Effector memory CD8-positive, alpha-beta T cell (primary cell): ENCODE measurements around the gene SMG1.
"Not testable (repeated sequence)": the region's sequence is repeated elsewhere in the genome, so short reads cannot be mapped to it uniquely, and the experiment has no call there.

Experiments used
- ATAC-seq: fragments of 150-1000 bp; cut with Tn5 transposase; replicated peaks from 2 replicates; pipeline ENCODE4 v1.10.0; 2021; ENCODE audit warnings: mild to moderate bottlenecking, moderate library complexity
- DNase-seq, 3 experiments: peaks; one replicate each; pipeline ENCODE4 v3.0.0; 2021
- H3K27ac Mint-ChIP-seq, 2 donors: one replicate each; pipeline ENCODE4 v1.8.0; 2022; ENCODE audit warnings: mild to moderate bottlenecking in 2 of 2, mixed read lengths in 2 of 2, moderate library complexity in 2 of 2
- H3K27me3 Mint-ChIP-seq, 2 donors: one replicate each; pipeline ENCODE4 v1.8.0; 2022; ENCODE audit warnings: mixed read lengths in 2 of 2
- H3K36me3 Mint-ChIP-seq: one replicate; pipeline ENCODE4 v1.8.0; 2022; ENCODE audit warnings: mild to moderate bottlenecking, moderate library complexity, mixed read lengths; ENCODE audit not compliant: insufficient read depth
- H3K4me1 Mint-ChIP-seq, 2 donors: one replicate each; pipeline ENCODE4 v1.8.0; 2022; ENCODE audit warnings: low read depth in 2 of 2, mixed read lengths in 2 of 2
- H3K4me3 Mint-ChIP-seq, 2 donors: one replicate each; pipeline ENCODE4 v1.8.0; 2022; ENCODE audit warnings: mild to moderate bottlenecking in 2 of 2, mixed read lengths in 2 of 2, moderate library complexity in 2 of 2
- H3K9me3 Mint-ChIP-seq, 2 donors: one replicate each; pipeline ENCODE4 v1.8.0; 2022; ENCODE audit warnings: mixed read lengths in 2 of 2

The SMG1 gene

DNA sequence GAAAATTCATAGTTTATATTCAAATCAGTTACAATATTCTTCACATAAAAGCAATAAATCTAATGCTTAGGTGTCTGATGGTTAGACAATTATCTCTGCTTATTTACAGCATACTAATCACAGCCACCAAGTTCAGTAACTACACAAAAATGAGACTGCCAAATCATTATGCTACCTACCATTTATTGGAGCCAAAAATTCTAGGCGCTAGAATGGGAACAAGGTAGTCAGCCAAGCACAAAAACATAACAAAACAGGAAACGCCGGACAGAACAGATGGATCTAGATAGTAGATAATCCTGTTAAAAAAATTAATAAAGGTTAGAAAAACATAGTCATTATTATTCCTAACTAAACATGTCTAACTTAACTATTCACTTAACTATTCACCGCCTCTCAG lies 128.5 kb downstream of the SMG1 start:
- Mint-ChIP-seq H3K4me3 (no peak overlapping the region), H3K36me3 (peaks cover 70% of the 10 kb centered on the region), H3K9me3 (no peaks in the 10 kb centered on the region), H3K27me3 (no peaks in the 10 kb centered on the region), H3K27ac (no peak overlapping the region), H3K4me1 (peaks cover 22 to 27% of the 10 kb centered on the region in 2 donors)
- ATAC-seq = no peak
- no peak for DNase-seq

DNA sequence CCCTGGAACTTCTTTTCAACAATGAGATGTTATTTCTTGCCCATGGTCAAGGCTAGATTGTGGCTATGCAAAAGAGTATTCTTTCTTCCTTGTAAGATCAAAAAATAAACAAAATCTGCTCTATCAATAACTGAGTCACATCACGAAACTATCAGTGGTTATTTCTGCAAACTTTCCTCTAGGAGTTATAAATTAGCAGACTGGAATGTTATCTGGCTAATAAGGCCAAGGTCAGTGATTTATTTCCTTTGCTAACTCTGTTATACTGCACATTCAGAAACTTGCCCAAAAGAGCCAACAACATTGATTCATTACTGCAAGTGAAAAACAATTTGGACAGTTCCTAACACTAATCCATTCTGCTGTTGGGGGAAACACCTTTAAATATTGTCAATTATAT lies 129.8 kb downstream of the SMG1 start:
- Mint-ChIP-seq H3K27ac (no peak overlapping the region), H3K27me3 (no peaks in the 10 kb centered on the region), H3K4me3 (no peak overlapping the region), H3K36me3 (peaks cover 72% of the 10 kb centered on the region), H3K4me1 (peaks cover 17 to 22% of the 10 kb centered on the region in 2 donors), H3K9me3 (no peaks in the 10 kb centered on the region)
- DNase-seq (no peak), ATAC-seq (no peak)

DNA sequence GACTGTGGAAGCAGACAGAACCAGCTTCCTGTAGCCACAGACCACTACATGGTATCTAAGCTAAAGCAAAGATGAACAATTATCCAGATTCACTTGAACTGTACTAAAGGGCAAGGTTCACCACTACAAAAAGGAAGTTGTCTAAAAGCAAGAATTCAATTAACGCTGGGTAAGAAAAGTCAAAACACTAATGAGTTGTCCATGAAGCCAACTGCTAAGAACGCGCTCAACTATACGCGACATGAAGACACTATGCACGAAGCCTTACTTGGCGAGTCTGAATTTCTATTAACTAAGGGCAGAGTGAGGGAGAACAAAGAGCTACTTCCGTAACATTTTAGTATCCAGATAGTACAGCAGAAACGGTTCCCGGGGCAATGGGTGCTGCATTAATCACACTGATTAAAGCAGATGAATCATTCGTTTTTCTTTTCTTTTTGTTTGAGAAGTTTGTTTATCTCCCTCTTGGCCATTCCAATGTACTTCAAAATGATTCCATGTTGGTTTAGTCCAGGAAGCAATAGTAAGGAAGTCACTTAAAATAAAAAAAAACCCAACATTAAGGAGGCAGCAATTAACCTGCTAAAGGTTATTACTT lies 133.3 kb downstream of the SMG1 start:
- H3K27me3 Mint-ChIP-seq = no peaks in the 10 kb centered on the region
- no peak overlapping the region for H3K4me3 Mint-ChIP-seq
- ATAC-seq (no peak), DNase-seq (no peak)
- peaks cover 23 to 24% of the 10 kb centered on the region in 2 donors for H3K4me1 Mint-ChIP-seq
- no peaks in the 10 kb centered on the region for H3K9me3 Mint-ChIP-seq
- H3K36me3 Mint-ChIP-seq = peaks cover 91% of the 10 kb centered on the region
- H3K27ac Mint-ChIP-seq = no peak overlapping the region

DNA sequence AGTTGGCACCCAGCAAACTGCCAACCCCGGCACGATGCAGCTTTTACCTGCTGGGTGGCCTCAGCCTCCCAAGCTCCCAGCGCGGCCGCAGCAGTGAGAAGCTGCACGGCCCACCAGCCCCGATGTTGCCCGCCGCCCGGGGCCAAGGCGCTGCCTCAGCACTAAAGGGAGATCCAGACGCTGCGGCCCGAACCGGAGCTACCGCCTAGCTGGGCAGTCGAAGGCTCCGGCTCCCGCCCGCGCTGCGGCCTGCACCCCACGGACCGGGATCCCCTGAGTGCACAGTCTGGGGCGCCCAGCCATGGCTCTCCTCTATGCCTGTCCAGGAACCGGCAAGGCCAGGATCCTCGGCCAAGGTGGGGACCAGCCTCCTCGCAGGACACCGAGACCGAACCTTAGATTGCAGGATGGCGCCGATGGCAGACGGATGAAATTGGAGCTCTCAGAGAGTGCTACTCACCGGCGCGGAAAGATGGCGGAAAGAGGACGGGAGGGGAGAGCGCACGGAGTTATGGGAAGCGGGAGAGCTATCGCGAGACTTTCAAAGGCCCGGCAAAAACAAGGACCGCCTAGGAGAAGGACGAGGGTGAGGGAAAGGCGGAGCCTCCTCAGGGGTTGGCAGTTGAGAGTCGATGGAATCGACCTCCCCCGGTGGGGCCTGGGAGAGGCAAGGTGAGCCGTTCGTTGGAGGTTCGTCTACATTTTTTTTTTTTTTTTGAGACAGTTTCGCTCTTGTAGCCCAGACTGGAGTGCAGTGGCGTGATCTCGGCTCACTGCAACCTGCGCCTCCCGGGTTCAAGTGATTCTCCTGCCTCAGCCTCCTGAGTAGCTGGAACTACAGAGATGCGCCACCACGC lies 136.1 kb downstream of the SMG1 start, which contains the start of gene RPS15A:
Gene RPS15A (minus strand): TSS at position 485 of the 857 bp plus-strand sequence. CDS start 1,221 bp downstream, outside the sequence.
- Mint-ChIP-seq H3K27ac (peak within 1 kb of the TSS; percentile 91 to 97), H3K36me3 (peaks cover 95% of the 10 kb centered on the region), H3K4me1 (peaks cover 49% of the 10 kb centered on the region in 2 donors), H3K9me3 (no peaks in the 10 kb centered on the region), H3K4me3 (peak within 1 kb of the TSS; percentile 94 to 95), H3K27me3 (no peaks in the 10 kb centered on the region)
- peak; percentile 88 to 90 (median 88) for DNase-seq
- peak; percentile 92 for ATAC-seq

DNA sequence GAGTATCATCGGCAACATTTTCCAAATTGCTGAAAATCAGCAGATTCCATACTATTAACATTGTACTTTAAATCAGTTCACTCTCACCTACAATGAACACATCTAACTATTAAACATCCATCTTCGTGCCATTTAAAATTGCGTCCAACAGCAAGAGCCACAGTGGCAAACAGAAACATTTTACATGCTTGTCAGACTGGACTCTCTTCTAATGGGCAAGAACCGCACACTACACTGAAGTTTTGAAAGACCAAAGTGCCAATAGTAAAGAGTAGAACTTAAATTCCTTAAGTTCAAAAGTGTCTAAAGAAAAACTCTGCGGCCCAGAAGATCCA lies 136.7 kb downstream of the SMG1 start:
- Mint-ChIP-seq H3K9me3 (no peaks in the 10 kb centered on the region), H3K4me1 (peaks cover 54% of the 10 kb centered on the region in 2 donors), H3K27me3 (no peaks in the 10 kb centered on the region), H3K27ac (peak overlapping the region; percentile 91 to 97), H3K4me3 (peak overlapping the region; percentile 94 to 95), H3K36me3 (peaks cover 96% of the 10 kb centered on the region)
- no peak for ATAC-seq
- DNase-seq = no peak

DNA sequence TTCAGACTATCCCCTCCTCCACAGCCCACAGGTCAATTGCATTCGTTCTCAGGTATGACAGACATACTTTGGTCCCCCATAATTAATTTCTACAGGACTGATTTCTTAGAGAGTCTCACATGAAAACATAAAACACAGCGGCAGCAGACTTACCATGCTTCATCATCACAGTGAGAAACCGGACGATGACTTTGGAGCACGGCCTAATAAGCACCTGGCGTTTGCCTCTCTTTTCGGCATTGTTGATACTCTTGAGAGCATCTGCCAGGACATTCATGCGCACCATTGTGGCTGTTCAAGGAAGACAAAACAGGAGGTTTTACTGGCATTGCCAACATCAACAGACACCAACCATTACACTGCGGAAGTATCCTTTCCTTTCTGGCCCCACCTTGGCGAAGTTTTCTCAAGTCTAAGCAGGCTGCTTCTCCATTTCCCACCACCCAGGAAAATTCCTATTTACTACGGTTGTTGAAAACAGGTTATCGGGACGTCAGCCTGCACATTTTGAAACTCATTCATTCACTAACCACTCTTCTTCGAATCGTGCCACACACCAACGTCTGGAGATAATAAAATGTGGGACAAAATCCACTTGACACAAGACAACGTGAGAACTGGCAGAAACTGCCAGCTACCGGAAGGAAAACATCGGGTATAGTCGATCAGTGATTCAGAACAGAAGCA lies 137.2 kb downstream of the SMG1 start:
- peak overlapping the region; percentile 91 to 97 for H3K27ac Mint-ChIP-seq
- ATAC-seq = no peak
- no peaks in the 10 kb centered on the region for H3K9me3 Mint-ChIP-seq
- H3K4me3 Mint-ChIP-seq = peak overlapping the region; percentile 94 to 95
- H3K27me3 Mint-ChIP-seq = no peaks in the 10 kb centered on the region
- no peak for DNase-seq
- H3K36me3 Mint-ChIP-seq = peaks cover 95% of the 10 kb centered on the region
- peaks cover 54 to 56% of the 10 kb centered on the region in 2 donors for H3K4me1 Mint-ChIP-seq

DNA sequence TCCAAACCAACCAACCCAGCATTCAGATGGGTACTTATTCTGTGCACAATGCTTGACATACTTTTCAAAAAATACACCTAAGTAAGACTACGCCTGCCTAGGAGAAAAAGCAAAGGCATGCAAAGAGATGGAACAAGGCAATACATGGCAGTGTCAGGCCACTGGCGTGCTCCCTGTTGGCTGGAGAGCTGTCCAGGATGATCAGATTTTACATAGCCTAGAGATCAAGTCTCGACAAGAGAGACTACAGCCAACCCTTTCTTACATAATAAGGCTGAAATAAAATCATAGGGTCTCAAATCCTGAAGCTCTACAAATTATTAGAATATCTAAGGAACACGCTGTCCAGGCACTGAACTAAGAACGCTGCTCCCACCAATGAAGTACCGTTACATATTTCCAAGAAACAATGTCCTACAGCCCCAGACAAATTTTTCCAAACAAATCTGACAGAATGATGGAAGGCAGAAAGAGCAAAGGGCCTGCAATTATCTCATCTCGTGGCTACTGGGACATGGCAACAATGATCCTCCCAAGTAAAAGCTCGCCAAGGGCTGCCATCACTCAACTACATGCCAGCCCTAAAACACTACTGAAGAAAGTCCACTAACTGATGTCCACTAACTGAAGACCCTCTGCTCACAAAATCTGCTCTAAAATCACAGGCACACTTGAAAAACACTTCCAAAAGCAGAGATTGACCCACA lies 141.1 kb downstream of the SMG1 start:
- H3K4me3 Mint-ChIP-seq = peak overlapping the region; percentile 94 to 95
- no peaks in the 10 kb centered on the region for H3K27me3 Mint-ChIP-seq
- ATAC-seq (no peak), DNase-seq (no peak)
- peaks cover 51 to 61% of the 10 kb centered on the region in 2 donors for H3K4me1 Mint-ChIP-seq
- H3K36me3 Mint-ChIP-seq = peaks cover 82% of the 10 kb centered on the region
- no peaks in the 10 kb centered on the region for H3K9me3 Mint-ChIP-seq
- peak overlapping the region; percentile 84 to 97 for H3K27ac Mint-ChIP-seq

DNA sequence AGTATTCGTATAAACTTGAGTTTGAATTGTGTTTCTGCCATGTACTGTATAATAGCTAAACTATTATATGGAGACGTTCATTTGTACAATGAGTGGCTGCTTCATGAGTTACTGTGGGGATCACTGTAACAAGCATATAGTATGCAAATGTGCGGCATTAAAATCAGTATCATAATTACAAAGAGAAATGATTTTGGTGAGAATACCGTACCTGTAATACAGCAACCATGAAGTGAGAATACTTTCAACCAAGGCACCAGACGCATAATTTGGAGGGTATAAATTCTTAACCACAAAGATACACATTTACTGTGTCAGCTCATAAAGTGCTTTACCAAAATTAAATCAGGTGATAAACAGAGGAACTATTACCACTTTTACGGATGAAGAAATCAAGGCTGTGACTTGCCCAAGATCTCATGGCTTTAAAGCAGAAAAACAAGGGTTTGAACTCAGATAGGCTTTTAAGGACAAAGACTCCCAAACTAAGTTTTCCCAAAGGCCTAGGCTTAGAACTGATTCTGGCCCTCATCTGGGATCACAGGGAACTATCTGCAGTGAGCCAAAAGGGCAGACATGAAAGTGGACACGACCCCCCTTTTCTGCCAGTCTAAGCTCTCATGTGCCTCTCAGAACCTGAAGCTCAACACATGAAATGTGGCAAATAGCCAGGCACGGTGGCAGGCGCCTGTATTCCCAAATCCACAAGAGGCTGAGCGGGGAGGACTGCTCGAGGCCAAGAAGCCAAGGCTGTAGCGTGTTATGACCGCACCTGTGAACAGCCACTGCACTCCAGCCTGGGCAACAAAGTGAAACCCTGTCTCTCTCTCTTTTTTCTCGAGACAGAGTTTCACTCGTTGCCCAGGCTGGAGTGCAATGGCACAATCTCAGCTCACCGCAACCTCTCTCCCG lies 142.5 kb downstream of the SMG1 start:
- H3K27me3 Mint-ChIP-seq = no peaks in the 10 kb centered on the region
- peak overlapping the region in 1 of 2 donors; percentile 64 for H3K4me3 Mint-ChIP-seq
- H3K4me1 Mint-ChIP-seq = peaks cover 40 to 50% of the 10 kb centered on the region in 2 donors
- H3K36me3 Mint-ChIP-seq = peaks cover 68% of the 10 kb centered on the region
- DNase-seq = no peak
- no peaks in the 10 kb centered on the region for H3K9me3 Mint-ChIP-seq
- H3K27ac Mint-ChIP-seq = peak overlapping the region; percentile 84 to 97
- ATAC-seq = peak; percentile 7

DNA sequence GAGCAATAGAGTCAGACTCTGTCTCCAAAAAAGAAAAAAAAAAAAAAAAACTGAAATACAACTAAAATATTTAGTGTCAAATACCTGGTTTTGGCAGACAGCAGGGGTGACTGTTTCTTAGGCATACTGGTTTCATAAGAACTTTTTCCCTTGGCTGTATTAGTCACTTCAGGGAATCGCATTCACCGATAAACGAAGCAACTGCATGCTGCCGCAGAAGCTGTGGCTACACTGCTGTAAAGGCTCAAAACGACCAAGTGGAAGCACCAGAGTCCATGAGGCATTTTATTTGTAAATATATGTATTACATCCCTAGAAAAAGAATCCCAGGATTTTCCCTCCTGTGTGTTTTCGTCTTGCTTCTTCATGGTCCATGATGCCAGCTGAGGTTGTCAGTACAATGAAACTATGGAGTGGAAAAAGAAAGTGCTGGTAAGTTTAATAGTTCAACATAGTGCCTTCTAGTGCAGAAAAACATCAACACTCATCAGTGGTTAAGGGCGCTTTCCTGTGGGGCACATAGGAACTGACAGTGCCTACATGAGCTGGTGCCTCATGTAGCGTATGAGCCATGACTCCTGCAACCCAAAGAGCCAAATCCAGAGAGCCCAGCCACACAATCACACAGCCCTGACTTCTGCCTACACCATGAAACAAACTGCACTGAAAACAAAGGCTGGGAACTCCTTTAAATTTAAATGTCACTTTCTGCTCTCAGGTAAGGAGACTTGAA lies 143.3 kb downstream of the SMG1 start:
- Mint-ChIP-seq H3K4me3 (peak overlapping the region in 1 of 2 donors; percentile 64), H3K9me3 (no peaks in the 10 kb centered on the region), H3K36me3 (peaks cover 60% of the 10 kb centered on the region), H3K27me3 (no peaks in the 10 kb centered on the region), H3K27ac (peak overlapping the region; percentile 84 to 97), H3K4me1 (peaks cover 32 to 41% of the 10 kb centered on the region in 2 donors)
- DNase-seq (peak in 1 of 3 experiments; percentile 9), ATAC-seq (peak; percentile 64)

DNA sequence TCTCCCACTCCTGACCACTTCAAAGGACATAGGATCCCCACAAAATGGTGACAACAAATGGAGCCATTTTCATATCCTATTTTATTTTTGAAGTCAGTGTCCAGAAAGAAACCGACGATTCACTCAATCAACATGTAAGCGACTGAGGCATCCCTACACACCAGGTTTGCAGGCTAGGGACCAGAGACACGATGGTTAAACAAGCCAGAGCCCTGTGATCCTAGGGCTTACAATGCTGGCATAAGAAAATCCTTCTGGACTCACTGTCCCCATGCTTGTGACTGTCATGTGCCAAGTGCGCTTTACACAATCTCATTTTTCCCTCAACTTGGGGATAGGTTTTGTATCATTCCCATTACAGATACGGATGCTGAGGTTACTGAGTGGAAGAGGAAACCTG lies 145.0 kb downstream of the SMG1 start:
- Mint-ChIP-seq H3K4me1 (peaks cover 18 to 28% of the 10 kb centered on the region in 2 donors), H3K36me3 (peaks cover 43% of the 10 kb centered on the region)
- not testable (repeated sequence) for H3K27ac Mint-ChIP-seq, H3K9me3 Mint-ChIP-seq, H3K27me3 Mint-ChIP-seq, H3K4me3 Mint-ChIP-seq, DNase-seq, ATAC-seq

DNA sequence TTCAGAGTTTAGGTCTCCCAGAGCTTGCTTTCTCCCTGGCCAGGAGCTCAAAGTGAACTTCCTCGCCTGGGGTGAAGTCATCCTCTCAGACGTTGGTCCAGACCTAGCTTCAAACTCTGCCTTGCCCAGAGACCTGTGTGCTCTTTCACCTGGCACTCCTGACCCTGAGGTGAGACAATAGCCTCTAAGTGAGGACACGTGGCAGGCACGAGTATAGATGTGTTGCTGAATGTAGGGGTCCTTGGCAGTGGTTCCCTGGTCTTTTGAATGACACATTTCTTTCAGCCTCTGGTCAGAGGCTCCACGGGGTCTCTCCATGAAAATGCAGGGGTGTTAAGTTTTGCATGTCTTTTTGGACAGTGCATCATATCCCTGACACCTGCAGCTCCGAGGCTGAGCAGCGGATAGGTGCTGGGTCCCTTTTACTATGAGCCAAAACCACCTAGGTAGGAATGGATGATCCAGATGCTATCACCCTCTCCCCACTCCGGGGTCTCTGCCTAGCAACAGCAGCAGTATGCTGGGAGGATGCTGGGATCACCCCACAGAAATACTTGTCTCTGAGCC lies 145.7 kb downstream of the SMG1 start:
- not testable (repeated sequence) for H3K9me3 Mint-ChIP-seq, H3K27ac Mint-ChIP-seq, DNase-seq, ATAC-seq, H3K27me3 Mint-ChIP-seq, H3K4me3 Mint-ChIP-seq
- H3K4me1 Mint-ChIP-seq = peaks cover 12 to 21% of the 10 kb centered on the region in 2 donors
- H3K36me3 Mint-ChIP-seq = peaks cover 36% of the 10 kb centered on the region
